ENCODE measurements around the gene NCOA7. TPM values are rescaled to one million over a fixed set of nuclear protein-coding genes. Genes with fewer than 3 reads are reported as not detected.

NCOA7 gene
- total and polyA plus RNA-seq, 9 of the 15 experiments (the other 6 are each of a cell fraction or from before 2014, with no cell fraction given), result 5.8 to 14.6 (median 9.3) TPM

GRCh38 chr6:125751334-125751916, 39.3 kb upstream of the NCOA7 start:
- CTCF ChIA-PET (ENCODE audit: low intra/inter-chr PET ratio), result no interaction called here
- H3K9me3 ChIP-seq (replicated peaks; ENCODE audit: control insufficient read depth, insufficient read depth, low read depth, low read length), result no peaks in the 10 kb centered on the region
- no peaks in the 10 kb centered on the region for H3K79me2 ChIP-seq (ENCODE audit: control insufficient read depth, insufficient read depth, low read length)
- no peak overlapping the region for H3K4me3 ChIP-seq
- BruUV-seq (replicated peaks), result no TSS peak
- no peaks in the 10 kb centered on the region for H3K36me3 ChIP-seq (ENCODE audit: control insufficient read depth, insufficient read depth, low read length)
- no peaks in the 10 kb centered on the region for H3K9me1 ChIP-seq (ENCODE audit: control insufficient read depth, insufficient read depth, low read length)
- no peak overlapping the region for H3K9ac ChIP-seq (ENCODE audit: insufficient read depth in 1 of 2, low read depth in 2 of 2, low read length in 2 of 2)
- DNase-seq (ENCODE audit: extremely low read depth in 1 of 4, low spot score in 3 of 4), result no peak
- 5% methylated on average over 6 of the region's 6 CpGs for WGBS (ENCODE audit: insufficient coverage, low coverage, missing lambda C conversion rate)
- no peak overlapping the region for H2AFZ ChIP-seq (ENCODE audit: low read depth, low read length)
- ATAC-seq, result no peak
- H4K20me1 ChIP-seq (replicated peaks; ENCODE audit: control insufficient read depth, insufficient read depth, low read length), result no peaks in the 10 kb centered on the region
- H3K4me2 ChIP-seq (ENCODE audit: insufficient read depth, low read length), result no peak overlapping the region
- POLR2A ChIA-PET, result interaction anchor here (0.6 to 0.9 kb wide), 2 partner anchors 8 to 141 kb away, joined by 3 to 4 read pairs; no protein-coding TSS in a partner anchor
- intact Hi-C loops (cut with micrococcal nuclease) (no loop called here), in situ Hi-C loops (cut with MboI) (loop anchor here (10.0 to 25.0 kb wide), 2 partner anchors 589 to 877 kb away; partner anchors contain the start of gene TPD52L1)
- peaks cover 12 to 28% of the 10 kb centered on the region in 2 experiments; a peak in 4 of 5 replicates for H3K4me1 ChIP-seq (replicated peaks in 1 of 2; ENCODE audit: control insufficient read depth in 2 of 2, insufficient read depth in 2 of 2, low read length in 2 of 2)
- no peak for FAIRE-seq
- peaks cover 34 to 44% of the 10 kb centered on the region in 2 experiments for H3K27me3 ChIP-seq (ENCODE audit: control insufficient read depth in 2 of 2, insufficient read depth in 2 of 2, low read length in 2 of 2)
- no peak overlapping the region for H3K27ac ChIP-seq (ENCODE audit: extremely low read depth, low read depth, low read length)
- no peak for TF ChIP-seq CEBPZ (IDR thresholded peaks at IDR 0.05; ENCODE audit: borderline replicate concordance, low read depth, low read length)
- 0 out of 2 replicates have a peak, but pooled peaks have one; percentile 18 for TF ChIP-seq BMI1 (IDR thresholded peaks at IDR 0.05; ENCODE audit: low read length)
- TF ChIP-seq RNF2 (IDR thresholded peaks at IDR 0.05), result peak; percentile 5; the same call in 1 of the 2 replicates
- no peak for TF ChIP-seq MAFK (IDR thresholded peaks at IDR 0.05; ENCODE audit: low read length)
- peak; percentile 98 for TF ChIP-seq CBX2 (IDR thresholded peaks at IDR 0.05; ENCODE audit: insufficient read depth, low read length, poor library complexity, severe bottlenecking)
- no peak for TF ChIP-seq FOXA3 (CRISPR knock-in tag; conservative IDR thresholded peaks at IDR 0.05 in 1 of 2, IDR thresholded peaks at IDR 0.05 in 1 of 2)
- TF ChIP-seq FOXK2 (conservative IDR thresholded peaks at IDR 0.05 in 1 of 2, IDR thresholded peaks at IDR 0.05 in 1 of 2; ENCODE audit: low read depth in 2 of 2), result no peak
- no peak for TF ChIP-seq NFE2 (IDR thresholded peaks at IDR 0.05; ENCODE audit: low read depth)
- TF ChIP-seq KLF13 (tag; IDR thresholded peaks at IDR 0.05; ENCODE audit: borderline replicate concordance, low read depth), result no peak
- TF ChIP-seq RBM15 (IDR thresholded peaks at IDR 0.05; ENCODE audit: insufficient read depth, low read length), result no peak
- TF ChIP-seq GTF3C2 (IDR thresholded peaks at IDR 0.05; ENCODE audit: borderline replicate concordance, extremely low read depth, insufficient read length), result no peak
- TF ChIP-seq CBX8 (IDR thresholded peaks at IDR 0.05; ENCODE audit: borderline replicate concordance, extremely low read depth, low read depth, low read length, poor library complexity, severe bottlenecking), result peak; percentile 29
- TF ChIP-seq CBFA2T2 (conservative IDR thresholded peaks at IDR 0.05), result no peak
- TF ChIP-seq ZNF224 (CRISPR knock-in tag; IDR thresholded peaks at IDR 0.05), result no peak
- TF ChIP-seq HNRNPLL (IDR thresholded peaks at IDR 0.05; ENCODE audit: low read depth, low read length, poor library complexity, severe bottlenecking), result no peak
- no peak for TF ChIP-seq XRCC3 (IDR thresholded peaks at IDR 0.05)
